ENCODE data around the gene ATPAF1.

ATPAF1 gene

DNA sequence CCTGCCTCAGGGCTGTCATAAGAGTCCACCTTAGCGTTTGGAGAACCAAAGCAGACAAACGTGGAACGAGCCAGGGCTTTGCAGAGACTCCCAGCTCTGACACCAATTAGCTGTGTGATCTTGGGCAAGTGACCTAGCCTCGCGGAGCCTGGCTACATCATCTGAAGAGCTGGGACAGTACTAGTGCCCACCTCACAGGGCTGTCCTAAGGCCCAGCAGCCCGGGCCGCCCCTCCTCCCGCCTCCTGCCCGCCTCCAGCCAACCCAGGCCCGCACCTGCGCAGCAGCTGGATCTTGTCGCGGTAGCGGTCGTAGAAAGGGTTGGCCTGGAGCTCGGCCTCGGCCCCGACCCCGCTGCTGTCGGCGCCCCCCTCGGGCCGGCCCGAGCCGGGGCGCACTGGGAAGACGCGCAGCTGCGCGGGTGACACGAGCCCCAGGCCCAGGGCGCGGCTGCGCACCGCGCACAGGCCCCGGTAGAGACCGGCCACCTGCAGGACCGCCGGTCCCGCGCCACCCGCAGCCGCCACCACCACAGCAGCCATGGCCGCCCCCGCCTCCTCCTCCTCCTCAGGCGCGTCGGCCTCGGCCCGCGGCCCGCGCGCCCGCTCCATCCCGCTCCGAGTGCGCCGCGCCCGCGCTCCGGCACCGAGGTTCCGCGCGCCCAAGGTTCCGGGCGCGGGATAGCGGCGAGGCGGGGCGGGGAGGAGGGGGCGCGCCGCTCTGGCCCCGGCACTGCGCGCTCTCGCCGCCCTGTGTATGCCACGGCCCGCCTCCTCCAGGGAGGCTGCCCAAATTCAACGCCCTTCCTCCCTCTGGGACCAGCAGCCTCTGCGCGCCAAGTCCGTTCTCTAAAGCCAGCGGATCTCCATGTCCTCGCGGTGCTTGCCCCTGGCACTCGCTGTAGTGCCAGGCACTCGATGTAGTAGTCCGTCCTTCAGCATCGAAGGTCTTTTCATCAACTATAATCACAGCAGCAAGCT is at the start of gene ATPAF1 (continued):
- no peak for TF ChIP-seq GFI1B (tag by site-specific recombination; IDR thresholded peaks at IDR 0.05)
- TF ChIP-seq, protein P1, sequence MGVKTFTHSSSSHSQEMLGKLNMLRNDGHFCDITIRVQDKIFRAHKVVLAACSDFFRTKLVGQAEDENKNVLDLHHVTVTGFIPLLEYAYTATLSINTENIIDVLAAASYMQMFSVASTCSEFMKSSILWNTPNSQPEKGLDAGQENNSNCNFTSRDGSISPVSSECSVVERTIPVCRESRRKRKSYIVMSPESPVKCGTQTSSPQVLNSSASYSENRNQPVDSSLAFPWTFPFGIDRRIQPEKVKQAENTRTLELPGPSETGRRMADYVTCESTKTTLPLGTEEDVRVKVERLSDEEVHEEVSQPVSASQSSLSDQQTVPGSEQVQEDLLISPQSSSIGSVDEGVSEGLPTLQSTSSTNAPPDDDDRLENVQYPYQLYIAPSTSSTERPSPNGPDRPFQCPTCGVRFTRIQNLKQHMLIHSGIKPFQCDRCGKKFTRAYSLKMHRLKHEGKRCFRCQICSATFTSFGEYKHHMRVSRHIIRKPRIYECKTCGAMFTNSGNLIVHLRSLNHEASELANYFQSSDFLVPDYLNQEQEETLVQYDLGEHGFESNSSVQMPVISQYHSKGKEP (tag by site-specific recombination; IDR thresholded peaks at IDR 0.05): peak; percentile 76
- TF ChIP-seq ZFHX2 (tag by site-specific recombination; conservative IDR thresholded peaks at IDR 0.05): peak; percentile 8
- 0 out of 2 replicates have a peak, but pooled peaks have one; percentile 18 for TF ChIP-seq KLF1 (tag by site-specific recombination; IDR thresholded peaks at IDR 0.05)
- TF ChIP-seq SCRT2 (tag by site-specific recombination; IDR thresholded peaks at IDR 0.05): no peak
- no peak for TF ChIP-seq ZNF202 (tag by site-specific recombination; IDR thresholded peaks at IDR 0.05; ENCODE audit: borderline replicate concordance)
- TF ChIP-seq ZNF138 (tag by site-specific recombination; IDR thresholded peaks at IDR 0.05; ENCODE audit: borderline replicate concordance): no peak
- TF ChIP-seq, protein P2, sequence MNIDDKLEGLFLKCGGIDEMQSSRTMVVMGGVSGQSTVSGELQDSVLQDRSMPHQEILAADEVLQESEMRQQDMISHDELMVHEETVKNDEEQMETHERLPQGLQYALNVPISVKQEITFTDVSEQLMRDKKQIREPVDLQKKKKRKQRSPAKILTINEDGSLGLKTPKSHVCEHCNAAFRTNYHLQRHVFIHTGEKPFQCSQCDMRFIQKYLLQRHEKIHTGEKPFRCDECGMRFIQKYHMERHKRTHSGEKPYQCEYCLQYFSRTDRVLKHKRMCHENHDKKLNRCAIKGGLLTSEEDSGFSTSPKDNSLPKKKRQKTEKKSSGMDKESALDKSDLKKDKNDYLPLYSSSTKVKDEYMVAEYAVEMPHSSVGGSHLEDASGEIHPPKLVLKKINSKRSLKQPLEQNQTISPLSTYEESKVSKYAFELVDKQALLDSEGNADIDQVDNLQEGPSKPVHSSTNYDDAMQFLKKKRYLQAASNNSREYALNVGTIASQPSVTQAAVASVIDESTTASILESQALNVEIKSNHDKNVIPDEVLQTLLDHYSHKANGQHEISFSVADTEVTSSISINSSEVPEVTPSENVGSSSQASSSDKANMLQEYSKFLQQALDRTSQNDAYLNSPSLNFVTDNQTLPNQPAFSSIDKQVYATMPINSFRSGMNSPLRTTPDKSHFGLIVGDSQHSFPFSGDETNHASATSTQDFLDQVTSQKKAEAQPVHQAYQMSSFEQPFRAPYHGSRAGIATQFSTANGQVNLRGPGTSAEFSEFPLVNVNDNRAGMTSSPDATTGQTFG (tag by site-specific recombination; IDR thresholded peaks at IDR 0.05; ENCODE audit: borderline replicate concordance): no peak
- no peak for TF ChIP-seq ZNF529 (tag by site-specific recombination; IDR thresholded peaks at IDR 0.05; ENCODE audit: insufficient replicate concordance)
- TF ChIP-seq ZNF596 (tag by site-specific recombination; IDR thresholded peaks at IDR 0.05): peak; percentile 63; the same call in 1 of the 2 replicates
- TF ChIP-seq ZNF174 (tag by site-specific recombination; IDR thresholded peaks at IDR 0.05): no peak
- TF ChIP-seq, protein P3, sequence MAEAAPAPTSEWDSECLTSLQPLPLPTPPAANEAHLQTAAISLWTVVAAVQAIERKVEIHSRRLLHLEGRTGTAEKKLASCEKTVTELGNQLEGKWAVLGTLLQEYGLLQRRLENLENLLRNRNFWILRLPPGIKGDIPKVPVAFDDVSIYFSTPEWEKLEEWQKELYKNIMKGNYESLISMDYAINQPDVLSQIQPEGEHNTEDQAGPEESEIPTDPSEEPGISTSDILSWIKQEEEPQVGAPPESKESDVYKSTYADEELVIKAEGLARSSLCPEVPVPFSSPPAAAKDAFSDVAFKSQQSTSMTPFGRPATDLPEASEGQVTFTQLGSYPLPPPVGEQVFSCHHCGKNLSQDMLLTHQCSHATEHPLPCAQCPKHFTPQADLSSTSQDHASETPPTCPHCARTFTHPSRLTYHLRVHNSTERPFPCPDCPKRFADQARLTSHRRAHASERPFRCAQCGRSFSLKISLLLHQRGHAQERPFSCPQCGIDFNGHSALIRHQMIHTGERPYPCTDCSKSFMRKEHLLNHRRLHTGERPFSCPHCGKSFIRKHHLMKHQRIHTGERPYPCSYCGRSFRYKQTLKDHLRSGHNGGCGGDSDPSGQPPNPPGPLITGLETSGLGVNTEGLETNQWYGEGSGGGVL (tag by site-specific recombination; IDR thresholded peaks at IDR 0.05): peak; percentile 45; the same call in 1 of the 2 replicates
- TF ChIP-seq ZNF623 (tag by site-specific recombination; IDR thresholded peaks at IDR 0.05): no peak
- TF ChIP-seq MEIS1 (CRISPR knock-in tag; IDR thresholded peaks at IDR 0.05; ENCODE audit: borderline replicate concordance): no peak
- TF ChIP-seq, protein P4, sequence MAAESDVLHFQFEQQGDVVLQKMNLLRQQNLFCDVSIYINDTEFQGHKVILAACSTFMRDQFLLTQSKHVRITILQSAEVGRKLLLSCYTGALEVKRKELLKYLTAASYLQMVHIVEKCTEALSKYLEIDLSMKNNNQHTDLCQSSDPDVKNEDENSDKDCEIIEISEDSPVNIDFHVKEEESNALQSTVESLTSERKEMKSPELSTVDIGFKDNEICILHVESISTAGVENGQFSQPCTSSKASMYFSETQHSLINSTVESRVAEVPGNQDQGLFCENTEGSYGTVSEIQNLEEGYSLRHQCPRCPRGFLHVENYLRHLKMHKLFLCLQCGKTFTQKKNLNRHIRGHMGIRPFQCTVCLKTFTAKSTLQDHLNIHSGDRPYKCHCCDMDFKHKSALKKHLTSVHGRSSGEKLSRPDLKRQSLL (tag by site-specific recombination; IDR thresholded peaks at IDR 0.05): peak; percentile 52; the same call in 1 of the 2 replicates
- TF ChIP-seq ZNF837 (tag by site-specific recombination; IDR thresholded peaks at IDR 0.05): no peak
- TF ChIP-seq, protein P5, sequence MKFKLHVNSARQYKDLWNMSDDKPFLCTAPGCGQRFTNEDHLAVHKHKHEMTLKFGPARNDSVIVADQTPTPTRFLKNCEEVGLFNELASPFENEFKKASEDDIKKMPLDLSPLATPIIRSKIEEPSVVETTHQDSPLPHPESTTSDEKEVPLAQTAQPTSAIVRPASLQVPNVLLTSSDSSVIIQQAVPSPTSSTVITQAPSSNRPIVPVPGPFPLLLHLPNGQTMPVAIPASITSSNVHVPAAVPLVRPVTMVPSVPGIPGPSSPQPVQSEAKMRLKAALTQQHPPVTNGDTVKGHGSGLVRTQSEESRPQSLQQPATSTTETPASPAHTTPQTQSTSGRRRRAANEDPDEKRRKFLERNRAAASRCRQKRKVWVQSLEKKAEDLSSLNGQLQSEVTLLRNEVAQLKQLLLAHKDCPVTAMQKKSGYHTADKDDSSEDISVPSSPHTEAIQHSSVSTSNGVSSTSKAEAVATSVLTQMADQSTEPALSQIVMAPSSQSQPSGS (tag by site-specific recombination; IDR thresholded peaks at IDR 0.05; ENCODE audit: low read depth): no peak
- TF ChIP-seq ZNF843 (tag by site-specific recombination; IDR thresholded peaks at IDR 0.05): no peak
- TF ChIP-seq SP3 (tag by site-specific recombination; IDR thresholded peaks at IDR 0.05): peak; percentile 82
- TF ChIP-seq EGR2 (tag by site-specific recombination; IDR thresholded peaks at IDR 0.05; ENCODE audit: low read depth): 0 out of 2 replicates have a peak, but pooled peaks have one; percentile 10
- no peak for TF ChIP-seq ZSCAN23 (tag by site-specific recombination; IDR thresholded peaks at IDR 0.05)
- TF ChIP-seq ZFP69B (tag by site-specific recombination; IDR thresholded peaks at IDR 0.05): no peak
- TF ChIP-seq, protein P6, sequence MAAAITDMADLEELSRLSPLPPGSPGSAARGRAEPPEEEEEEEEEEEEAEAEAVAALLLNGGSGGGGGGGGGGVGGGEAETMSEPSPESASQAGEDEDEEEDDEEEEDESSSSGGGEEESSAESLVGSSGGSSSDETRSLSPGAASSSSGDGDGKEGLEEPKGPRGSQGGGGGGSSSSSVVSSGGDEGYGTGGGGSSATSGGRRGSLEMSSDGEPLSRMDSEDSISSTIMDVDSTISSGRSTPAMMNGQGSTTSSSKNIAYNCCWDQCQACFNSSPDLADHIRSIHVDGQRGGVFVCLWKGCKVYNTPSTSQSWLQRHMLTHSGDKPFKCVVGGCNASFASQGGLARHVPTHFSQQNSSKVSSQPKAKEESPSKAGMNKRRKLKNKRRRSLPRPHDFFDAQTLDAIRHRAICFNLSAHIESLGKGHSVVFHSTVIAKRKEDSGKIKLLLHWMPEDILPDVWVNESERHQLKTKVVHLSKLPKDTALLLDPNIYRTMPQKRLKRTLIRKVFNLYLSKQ (tag by site-specific recombination; IDR thresholded peaks at IDR 0.05; ENCODE audit: borderline replicate concordance): no peak
- no peak for TF ChIP-seq ZNF791 (tag by site-specific recombination; IDR thresholded peaks at IDR 0.05)
- peak; percentile 73; the same call in 1 of the 2 replicates for TF ChIP-seq YY1 (tag by site-specific recombination; IDR thresholded peaks at IDR 0.05)
- 0 out of 2 replicates have a peak, but pooled peaks have one; percentile 26 for TF ChIP-seq ZNF792 (tag by site-specific recombination; IDR thresholded peaks at IDR 0.05)
- no peak for TF ChIP-seq GLI2 (tag by site-specific recombination; IDR thresholded peaks at IDR 0.05; ENCODE audit: borderline replicate concordance, low read depth)
- peak; percentile 70; the same call in 1 of the 2 replicates for TF ChIP-seq TRIM28 (IDR thresholded peaks at IDR 0.05; ENCODE audit: borderline replicate concordance, low read length)
- TF ChIP-seq ZFP41 (tag by site-specific recombination; IDR thresholded peaks at IDR 0.05; ENCODE audit: borderline replicate concordance): no peak

Measured in HEK293 (cell line).